Transverse colon (tissue), 4 donors: ENCODE data around the gene BRSK2.

ENCODE experiments used
- CTCF ChIP-seq, 5 experiments: fragments of 200-600 bp in 3 of 5; fragments of 450-650 bp in 2 of 5; sonication (generic) in 3 of 5; IDR thresholded peaks; 1 replicate in 2 of 5; 2 replicates in 3 of 5; pipeline ENCODE4 v1.5.1; 2016 to 2017; ENCODE audit warnings: antibody characterized with exemption in 5 of 5, inconsistent platforms in 3 of 5, mild to moderate bottlenecking in 2 of 5, moderate library complexity in 1 of 5
- POLR2A ChIP-seq: fragments of 450-650 bp; IDR thresholded peaks from one replicate; pipeline ENCODE4 v1.6.1; 2016; ENCODE audit warnings: antibody characterized with exemption, mild to moderate bottlenecking, moderate library complexity
- POLR2AphosphoS5 ChIP-seq, 3 donors: sonication (generic); formaldehyde crosslinking; IDR thresholded peaks; one replicate each; pipeline ENCODE4 v1.6.1; 2016; ENCODE audit warnings: antibody characterized with exemption in 3 of 3

GRCh38 chr11:1471736-1472135 lies 82.0 kb downstream of the BRSK2 start:
- TF ChIP-seq CTCF (IDR thresholded peaks at IDR 0.05) (no peak), POLR2AphosphoS5 (IDR thresholded peaks at IDR 0.05) (no peak), POLR2A (no peak)
